Thyroid gland (tissue), 4 donors: ENCODE measurements around the gene GAD1.

ENCODE experiments used
- CTCF ChIP-seq, 6 experiments: fragments of 200-600 bp in 3 of 6; fragments of 450-650 bp in 3 of 6; sonication (generic) in 3 of 6; IDR thresholded peaks; one replicate each; pipeline ENCODE4 v1.5.1; 2016 to 2019; ENCODE audit warnings: antibody characterized with exemption in 6 of 6, mild to moderate bottlenecking in 2 of 6, inconsistent platforms in 1 of 6, moderate library complexity in 1 of 6
- POLR2A ChIP-seq, 2 donors: fragments of 450-650 bp; IDR thresholded peaks; one replicate each; pipeline ENCODE4 v1.6.1; 2017; ENCODE audit warnings: antibody characterized with exemption in 2 of 2, mild to moderate bottlenecking in 2 of 2, moderate library complexity in 1 of 2

- TF ChIP-seq CTCF (IDR thresholded peaks at IDR 0.05) (no peak), POLR2A (IDR thresholded peaks at IDR 0.05) (no peak)
These were observed 68.6 kb downstream of the GAD1 start for GRCh38 chr2:170885130-170885791.
